HUES48 (cell line): ENCODE data around the gene TENT4B.

Experiments used
- H3K27ac ChIP-seq: one replicate; pipeline ENCODE4 v1.7.0; 2013; ENCODE audit warnings: low read depth, low read length, inconsistent platforms
- H3K27me3 ChIP-seq: 2 replicates; pipeline ENCODE4 v1.6.1; 2013; ENCODE audit warnings: mild to moderate bottlenecking, low read length; ENCODE audit not compliant: control insufficient read depth, insufficient read depth
- H3K36me3 ChIP-seq: 2 replicates; pipeline ENCODE4 v1.6.1; 2013; ENCODE audit warnings: low read length; ENCODE audit not compliant: control insufficient read depth, insufficient read depth
- H3K4me1 ChIP-seq: 2 replicates; pipeline ENCODE4 v1.6.1; 2013; ENCODE audit warnings: mild to moderate bottlenecking, low read length; ENCODE audit not compliant: control insufficient read depth, insufficient read depth
- H3K4me3 ChIP-seq: 2 replicates; pipeline ENCODE4 v1.5.1; 2013; ENCODE audit warnings: mild to moderate bottlenecking, low read depth, low read length
- H3K9ac ChIP-seq: 2 replicates; pipeline ENCODE4 v1.6.1; 2013; ENCODE audit warnings: mild to moderate bottlenecking, low read depth, low read length, moderate library complexity
- H3K9me3 ChIP-seq: 2 replicates; pipeline ENCODE4 v1.6.1; 2013; ENCODE audit warnings: low read length; ENCODE audit not compliant: control insufficient read depth, insufficient read depth

Gene TENT4B

GRCh38 chr16:50280932-50281331 lies 127.8 kb downstream of the TENT4B start:
- Histone ChIP-seq H3K4me3 (no peak overlapping the region), H3K27me3 (no peaks in the 10 kb centered on the region), H3K9ac (no peak overlapping the region), H3K9me3 (no peaks in the 10 kb centered on the region), H3K27ac (no peak overlapping the region), H3K36me3 (no peaks in the 10 kb centered on the region), H3K4me1 (peaks cover 15% of the 10 kb centered on the region)
